Measurements from ENCODE around the gene UGT2B17.
"Not testable (repeated sequence)": the region's sequence is repeated elsewhere in the genome, so short reads cannot be mapped to it uniquely, and the experiment has no call there.

The UGT2B17 gene

DNA sequence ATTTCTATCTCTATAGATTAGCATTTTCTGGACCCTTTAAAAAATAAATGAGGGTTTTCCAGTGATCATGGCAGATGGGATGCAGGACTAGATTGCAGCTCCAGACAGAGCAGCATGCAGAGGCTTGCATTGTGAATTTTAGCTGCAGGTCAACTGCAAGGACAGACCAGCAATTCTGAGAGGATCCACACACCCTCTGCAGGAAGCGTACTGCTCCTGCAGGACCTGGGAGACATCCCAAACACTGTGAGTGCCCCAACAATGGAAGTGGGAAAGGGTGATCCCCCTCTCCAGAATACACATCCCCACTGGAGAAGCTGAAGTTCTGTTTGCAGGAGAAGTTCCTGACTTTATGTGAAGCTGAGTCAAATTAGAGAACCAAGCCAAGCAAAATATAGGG, 7.1 kb downstream of the UGT2B17 start:
- not testable (repeated sequence) for DNase-seq (ENCODE audit: low read depth in 2 of 2)

DNA sequence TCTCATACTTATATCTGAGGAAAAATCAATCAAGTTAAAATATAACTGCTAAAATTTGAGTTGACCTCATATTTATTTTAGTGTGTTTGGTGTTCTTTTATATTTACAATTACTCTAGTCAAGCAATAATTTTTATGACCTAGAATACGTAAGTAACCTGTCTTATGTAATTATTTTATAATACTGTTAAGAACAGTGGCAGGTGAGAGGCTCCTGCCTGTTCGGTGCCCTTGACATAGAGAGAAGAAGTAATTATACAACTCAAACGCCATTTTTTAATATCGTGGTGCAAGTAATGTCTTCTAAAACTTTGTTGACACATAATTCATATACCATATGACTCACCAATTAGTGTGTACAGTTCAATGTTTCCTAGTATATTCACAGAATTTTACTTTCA, 7.6 kb downstream of the UGT2B17 start:
- not testable (repeated sequence) for DNase-seq (ENCODE audit: low read depth in 2 of 2)

DNA sequence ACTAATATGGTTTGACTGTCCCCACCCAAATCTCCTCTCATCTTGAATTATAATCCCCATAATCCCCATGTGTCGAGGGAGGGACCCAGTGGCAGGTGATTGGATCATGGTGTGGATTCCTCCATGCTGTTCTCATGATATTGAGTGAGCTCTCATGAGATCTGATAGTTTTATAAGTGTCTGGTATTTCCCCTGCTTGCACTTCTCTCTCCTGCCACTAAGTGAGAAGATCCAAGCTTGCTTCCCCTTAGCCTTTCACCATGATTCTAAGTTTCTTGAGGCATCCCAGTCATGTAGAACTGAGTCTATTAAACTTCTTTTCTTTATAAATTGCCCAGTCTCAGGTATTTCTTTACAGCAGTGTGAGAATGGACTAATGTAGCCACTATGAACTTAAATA, 9.8 kb downstream of the UGT2B17 start:
- DNase-seq (ENCODE audit: low read depth in 2 of 2), result not testable (repeated sequence)

DNA sequence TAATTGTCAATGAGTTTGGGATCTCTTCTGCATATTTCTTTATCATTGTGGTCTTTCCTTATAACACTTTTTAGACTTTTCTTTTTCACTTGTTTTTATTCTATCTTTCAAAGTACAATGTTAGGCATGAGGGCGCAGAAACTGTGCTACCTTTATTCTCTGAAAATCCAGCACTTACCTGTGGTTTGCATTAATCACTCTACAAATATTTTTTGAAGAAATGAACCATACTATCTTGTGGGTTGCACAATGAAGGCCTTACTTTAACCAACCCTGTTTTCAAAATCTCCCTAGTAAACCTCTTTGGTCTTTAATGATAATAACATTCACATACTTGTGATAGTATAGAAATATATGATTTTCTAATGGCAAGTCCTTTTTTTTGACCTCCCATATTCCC, 11.0 kb downstream of the UGT2B17 start:
- DNase-seq (ENCODE audit: low read depth in 2 of 2), result not testable (repeated sequence)

DNA sequence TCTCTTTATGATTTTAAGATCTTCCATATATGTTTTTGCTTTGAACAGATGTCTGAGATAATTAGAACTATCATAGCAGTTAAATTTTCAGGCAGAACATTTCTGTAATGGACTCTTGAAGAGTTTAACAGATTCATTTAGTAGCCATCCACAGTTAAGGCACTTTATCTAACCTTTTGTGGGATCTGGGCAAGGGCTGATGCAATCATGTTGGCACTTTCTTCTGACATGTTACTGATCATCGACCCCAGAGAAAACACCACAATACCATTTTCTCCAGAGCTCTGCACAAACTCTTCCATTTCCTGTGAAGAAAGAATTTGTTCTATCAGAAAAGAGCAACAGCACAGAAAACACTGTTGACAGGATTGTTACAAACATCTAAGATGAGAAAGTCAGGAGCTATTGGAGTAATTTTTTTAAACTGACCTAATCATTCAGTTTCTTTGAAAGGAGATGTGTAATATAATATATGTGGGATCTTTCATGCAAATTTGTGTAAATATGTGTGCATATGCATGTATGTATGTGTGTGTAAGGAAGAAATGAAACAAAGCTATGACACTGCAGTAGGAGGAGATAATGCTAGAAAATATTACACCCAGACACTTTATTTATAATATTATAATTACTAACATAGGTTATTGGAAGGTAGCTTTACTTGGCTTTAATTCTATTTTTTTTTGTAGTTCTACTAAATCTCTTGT, 15.6 kb downstream of the UGT2B17 start:
- DNase-seq (ENCODE audit: low read depth in 2 of 2), result not testable (repeated sequence)

DNA sequence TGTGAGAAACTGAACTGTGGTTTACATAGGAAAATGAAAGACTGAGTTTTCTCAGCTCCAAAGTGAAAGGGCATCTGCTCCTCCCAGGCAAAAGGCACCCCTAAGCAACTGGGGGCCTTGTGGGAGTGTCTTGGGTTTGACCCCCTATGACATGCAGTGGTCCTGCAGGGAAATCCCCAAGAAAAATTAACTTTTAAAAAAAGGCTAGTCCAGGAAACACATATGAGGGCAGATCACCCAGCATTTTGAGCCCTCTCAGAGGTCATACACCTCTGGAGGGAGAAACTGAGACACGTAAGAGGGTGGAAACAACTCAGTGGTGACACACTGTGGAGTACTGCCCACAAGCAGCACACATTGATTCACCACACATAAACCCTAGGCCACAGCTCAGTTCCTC, 22.3 kb downstream of the UGT2B17 start:
- not testable (repeated sequence) for DNase-seq (ENCODE audit: low read depth in 2 of 2)

DNA sequence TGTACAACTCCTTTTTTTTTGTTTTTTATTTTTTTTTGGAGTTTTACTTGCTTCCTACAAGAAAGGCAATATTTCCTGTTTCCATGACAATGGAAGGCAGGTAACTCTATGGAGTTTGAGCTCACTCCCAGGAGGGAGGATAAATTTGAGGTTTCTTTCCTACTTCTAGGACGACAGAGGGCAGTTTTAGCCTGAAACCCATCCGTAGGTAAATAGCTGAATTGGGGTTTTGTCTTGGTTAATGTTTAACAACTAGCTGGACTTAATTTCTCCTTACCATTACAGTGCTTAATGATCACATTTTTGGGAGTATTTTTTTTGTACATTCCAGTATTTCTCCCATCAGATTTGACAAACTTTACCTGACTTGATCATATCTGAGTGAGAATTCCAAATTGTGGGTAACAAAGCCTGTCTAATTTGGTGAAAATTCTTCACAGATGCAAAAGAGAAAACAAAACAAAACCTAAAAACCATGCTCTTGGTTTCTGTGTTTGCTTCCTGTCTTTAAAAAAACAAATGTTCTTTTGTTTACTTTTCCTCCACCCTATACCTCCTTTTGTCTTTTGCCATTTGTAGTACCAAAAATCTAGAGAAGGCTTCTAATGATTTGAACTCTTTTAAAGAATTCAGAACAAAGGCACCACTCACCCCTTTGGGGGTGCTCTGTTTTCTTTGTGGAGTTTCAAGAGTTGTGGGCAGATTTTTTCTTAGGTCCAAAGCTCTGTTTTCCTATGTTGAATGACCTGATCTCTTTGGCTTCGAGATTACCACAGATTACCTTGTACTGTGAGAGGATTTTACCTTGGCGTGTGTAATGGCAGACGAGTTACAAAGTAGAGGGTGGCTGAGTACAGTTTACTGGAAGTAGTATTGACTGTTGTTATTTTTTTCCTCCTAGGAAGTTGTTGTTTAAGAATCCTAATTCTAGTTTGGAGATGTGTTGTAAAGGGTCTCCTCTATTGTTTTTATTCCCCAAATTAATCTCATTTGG, 23.0 kb downstream of the UGT2B17 start:
- DNase-seq (ENCODE audit: low read depth in 2 of 2), result not testable (repeated sequence)

DNA sequence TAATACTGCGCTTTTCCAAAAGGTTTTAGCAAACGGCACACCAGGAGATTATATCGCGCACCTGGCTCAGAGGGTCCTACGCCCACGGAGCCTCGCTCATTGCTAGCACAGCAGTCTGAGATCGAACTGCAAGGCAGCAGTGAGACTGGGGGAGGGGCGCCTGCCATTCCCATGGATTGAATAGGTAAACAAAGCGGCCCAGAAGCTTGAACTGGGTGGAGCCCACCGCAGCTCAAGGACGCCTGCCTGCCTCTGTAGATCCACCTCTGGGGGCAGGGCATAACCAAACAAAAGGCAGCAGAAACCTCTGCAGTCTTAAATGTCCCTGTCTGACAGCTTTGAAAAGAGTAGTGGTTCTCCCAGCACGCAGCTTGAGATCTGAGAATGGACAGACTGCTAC, 33.4 kb downstream of the UGT2B17 start:
- not testable (repeated sequence) for DNase-seq (ENCODE audit: low read depth in 2 of 2)

DNA sequence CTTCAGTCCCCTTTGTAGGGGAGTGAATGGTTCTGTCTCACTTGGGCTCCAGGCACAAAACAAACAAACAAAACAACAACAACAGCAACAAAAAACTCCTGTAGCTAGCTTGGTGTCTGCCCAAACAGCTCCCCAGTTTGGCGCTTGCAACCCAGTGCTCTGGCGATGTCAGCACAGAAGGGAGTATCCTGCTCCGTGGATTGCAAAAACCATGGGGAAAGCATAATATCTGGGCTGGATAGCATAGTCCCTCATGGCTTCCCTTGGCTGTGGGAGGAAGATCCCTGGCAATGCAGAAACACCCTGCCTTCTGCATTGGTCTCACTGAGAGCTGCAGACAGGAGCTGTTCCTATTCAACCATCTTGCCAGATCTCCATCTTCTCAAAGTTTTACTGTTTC, 39.7 kb downstream of the UGT2B17 start:
- no peak for DNase-seq (ENCODE audit: low read depth in 2 of 2)

DNA sequence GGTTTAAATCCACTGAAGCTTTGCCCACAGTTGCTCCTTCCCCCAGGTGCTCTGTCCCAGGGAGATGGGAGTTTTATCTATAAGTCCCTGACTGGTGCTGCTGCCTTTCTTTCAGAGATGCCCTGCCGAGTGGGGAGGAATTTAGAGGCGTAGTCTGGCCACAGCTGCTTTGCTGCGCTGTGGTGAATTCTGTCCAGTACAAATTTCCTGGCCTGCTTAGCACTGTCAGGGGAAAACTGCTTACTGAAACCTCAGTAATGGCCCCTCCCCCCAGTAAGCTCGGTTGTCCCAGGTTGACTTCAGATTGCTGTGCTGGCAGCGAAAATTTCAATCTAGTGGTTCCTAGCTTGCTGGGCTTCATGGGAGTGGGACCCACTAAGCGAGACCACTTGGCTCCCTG, 40.1 kb downstream of the UGT2B17 start:
- DNase-seq (ENCODE audit: low read depth in 2 of 2), result no peak

DNA sequence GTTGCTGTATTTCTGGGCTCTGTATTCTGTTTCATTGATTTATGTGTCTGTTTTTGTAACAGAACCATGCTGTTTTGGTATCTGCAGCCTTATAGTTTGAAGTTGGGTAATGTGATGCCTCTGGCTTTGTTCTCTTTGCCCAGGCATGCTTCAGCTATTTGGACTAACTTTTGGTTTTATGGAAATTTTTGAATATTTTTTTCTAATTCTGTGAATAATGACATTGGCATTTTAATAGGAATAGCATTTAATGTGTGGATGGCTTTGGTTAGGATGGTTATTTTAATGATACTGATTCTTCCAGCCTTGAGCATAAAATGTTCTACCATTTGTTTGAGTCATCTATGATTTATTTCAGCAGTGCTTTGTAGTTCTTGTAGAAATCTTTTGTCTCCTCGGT, 53.9 kb downstream of the UGT2B17 start:
- not testable (repeated sequence) for DNase-seq (ENCODE audit: low read depth in 2 of 2)

DNA sequence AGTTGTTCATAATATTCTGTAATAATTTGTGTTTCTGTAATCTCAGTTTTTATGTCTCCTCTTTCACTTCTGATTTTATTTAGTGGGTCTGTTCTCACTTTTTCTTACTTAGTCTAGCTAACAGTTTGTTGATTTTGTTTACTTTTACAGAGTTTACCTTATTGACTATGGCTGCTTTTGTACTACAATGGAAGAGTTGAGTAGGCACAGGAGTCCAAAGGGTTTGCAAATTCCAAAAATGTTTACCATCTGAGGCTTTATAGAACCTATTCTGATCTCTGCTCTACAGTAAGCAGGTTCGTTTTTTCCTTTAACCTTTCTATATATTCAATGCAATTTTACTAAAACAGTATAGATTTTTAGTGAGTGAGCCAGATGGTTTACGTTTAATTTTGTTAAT, 55.1 kb downstream of the UGT2B17 start:
- DNase-seq (ENCODE audit: low read depth in 2 of 2), result no peak

DNA sequence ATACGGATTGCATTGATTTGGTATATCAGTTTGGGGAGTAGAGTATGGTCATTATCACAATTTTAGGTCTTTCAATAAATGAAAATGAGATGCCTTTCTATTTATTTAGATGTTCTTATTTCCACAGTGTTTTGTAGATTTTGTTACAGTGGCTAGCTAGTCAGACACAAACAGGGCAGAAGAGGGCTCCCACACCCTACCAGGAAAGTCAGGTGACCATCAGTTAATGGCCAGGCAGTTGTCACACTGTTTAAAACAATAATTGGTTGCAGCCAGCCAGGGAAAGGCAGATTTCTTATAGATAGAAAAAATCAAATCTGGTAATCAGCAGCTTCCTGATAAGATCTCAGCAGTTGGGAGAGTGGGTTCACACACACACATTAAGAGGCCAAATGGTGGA, 57.2 kb downstream of the UGT2B17 start:
- DNase-seq (ENCODE audit: low read depth in 2 of 2), result no peak

DNA sequence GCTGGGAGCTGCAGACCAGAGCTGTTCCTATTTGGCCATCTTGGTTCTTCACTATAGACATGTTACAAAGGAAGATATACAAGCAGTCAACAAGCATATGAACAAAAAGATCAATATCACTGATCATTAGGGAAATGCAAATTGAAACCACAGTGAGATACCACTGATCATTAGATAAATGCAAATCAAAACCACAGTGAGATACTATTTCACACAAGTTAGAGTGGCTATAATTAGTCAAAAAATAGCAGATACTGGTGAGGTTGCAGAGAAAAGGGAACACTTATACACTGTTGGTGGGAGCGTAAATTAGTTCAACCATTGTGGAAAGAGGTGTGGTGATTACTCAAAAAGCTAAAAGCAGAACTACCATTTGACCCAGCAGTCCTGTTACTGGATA, 70.7 kb downstream of the UGT2B17 start:
- not testable (repeated sequence) for DNase-seq (ENCODE audit: low read depth in 2 of 2)

DNA sequence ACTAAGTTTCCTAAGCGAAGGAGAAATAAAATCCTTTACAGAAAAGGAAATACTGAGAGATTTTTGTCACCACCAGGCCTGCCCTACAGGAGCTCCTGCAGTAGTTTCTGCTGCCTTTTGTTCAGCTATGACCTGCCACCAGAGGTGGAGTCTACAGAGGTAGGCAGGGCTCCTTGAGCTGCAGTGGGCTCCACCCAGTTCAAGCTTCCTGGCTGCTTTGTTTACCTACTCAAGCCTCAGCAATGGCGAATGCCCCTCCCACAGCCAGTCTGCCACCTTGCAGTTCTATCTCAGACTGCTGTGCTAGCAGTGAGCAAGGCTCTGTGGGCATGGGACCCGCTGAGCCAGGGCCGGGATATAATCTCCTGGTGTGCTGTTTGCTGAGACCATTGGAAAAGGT, 71.3 kb downstream of the UGT2B17 start:
- not testable (repeated sequence) for DNase-seq (ENCODE audit: low read depth in 2 of 2)

DNA sequence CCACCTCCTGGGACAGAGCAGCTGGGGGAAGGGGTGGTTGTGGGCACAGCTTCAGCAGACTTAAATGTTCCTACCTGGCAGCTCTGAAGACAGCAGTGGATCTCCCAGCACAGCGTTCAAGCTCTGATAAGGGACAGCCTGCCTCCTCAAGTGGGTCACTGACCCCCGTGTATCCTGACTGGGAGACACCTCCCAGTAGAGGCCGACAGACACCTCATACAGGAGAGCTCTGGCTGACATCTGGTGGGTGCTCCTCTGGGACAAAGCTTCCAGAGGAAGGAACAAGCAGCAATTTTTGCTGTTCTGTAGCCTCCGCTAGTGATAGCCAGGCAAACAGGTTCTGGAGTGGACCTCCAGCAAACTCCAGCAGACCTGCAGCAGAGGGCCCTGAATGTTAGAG, 72.7 kb downstream of the UGT2B17 start:
- DNase-seq (ENCODE audit: low read depth in 2 of 2), result not testable (repeated sequence)

DNA sequence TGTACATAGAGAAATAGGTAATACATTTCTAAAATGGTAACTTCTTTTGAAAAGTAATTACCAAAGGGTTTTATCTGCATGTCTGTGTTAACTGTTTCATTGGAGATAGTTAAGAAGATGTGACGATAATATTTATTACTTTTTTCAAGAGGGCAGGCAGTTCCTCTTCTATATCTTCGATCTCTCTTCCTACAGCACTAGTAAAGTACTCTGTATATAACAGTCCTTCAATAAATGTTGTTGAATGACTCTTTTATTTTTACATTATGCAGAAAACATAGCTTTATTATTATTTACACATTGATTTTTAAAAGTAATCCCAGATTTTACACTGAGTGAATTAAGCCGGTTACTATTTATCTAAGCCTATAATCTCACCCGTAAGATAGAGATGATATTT, 77.1 kb downstream of the UGT2B17 start:
- no peak for DNase-seq (ENCODE audit: low read depth in 2 of 2)

DNA sequence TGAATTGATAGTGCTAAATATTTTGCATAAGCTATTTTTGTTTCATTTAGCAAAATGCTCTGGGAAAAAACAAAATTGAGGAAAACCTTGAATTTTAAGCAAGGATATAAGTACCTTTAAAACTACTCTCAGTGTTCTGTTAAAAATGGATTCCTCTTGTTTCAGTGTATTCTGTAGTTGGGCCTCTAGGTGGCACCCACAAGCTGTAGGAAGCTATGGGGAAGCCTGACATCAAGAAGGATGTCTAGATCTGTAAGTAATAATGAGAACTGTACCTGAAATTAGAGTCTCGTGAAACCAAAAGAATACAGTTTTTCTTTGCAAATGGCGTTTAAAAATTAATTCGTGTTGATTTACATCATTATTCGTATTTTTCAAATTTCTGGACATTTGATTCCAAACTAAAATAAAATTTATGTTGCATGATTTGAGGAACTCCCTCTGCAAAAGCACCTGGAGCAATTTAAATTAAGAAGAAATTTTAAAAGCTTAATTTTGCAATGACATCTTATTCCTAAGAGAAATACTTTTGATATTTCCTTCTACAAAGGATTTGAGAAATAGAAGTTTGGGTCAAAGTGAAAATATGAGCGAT, 77.6 kb downstream of the UGT2B17 start:
- DNase-seq (ENCODE audit: low read depth in 2 of 2), result peak in 1 of 2 donors; percentile 14

DNA sequence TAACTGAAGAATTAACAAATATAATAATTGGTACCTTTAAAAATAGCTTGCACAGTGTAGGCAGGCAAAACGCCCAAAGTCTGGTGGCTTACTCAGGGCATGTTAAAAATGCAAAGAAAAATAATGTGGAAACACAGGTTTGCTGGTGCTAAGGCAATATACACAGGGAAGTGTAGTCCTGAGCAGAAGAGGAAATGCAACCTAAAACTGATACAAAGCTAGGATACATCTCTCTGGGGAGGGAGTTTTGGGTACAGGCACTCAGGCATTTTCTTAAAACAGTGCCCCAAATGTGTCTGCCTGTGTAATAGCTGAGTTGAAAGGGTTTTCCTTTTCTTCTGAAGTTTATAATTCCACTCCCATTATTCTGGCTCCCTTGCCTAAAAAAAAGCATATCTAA, 81.4 kb downstream of the UGT2B17 start:
- no peak for DNase-seq (ENCODE audit: low read depth in 2 of 2)

DNA sequence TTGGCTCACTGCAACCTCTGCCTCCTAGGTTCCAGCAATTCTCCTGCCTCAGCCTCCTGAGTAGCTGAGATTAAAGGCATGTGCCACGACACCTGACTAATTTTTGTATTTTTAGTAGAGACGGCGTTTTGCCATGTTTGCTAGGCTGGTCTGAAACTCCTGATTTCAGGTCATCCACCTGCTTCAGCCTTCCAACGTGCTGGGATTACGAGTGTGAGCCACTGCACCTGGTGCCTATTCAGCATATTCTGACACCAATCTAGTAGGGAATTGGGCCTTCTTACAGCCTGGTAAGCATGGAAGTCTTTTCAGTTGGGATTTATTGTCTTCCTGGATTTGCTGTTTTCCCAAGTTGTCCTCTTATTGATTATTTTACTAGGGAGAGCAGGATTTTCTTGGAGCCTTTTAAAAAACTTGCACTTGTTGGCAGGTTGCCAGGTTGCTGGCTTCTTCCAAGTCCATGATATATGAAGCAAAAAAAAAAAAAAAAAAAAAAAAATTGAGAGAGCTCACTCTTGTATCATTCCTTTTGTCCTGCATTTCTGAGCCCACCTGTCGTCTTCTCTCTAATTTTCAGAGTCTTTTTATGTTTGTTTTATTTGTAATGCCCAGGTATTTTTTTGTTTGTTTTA, 85.2 kb downstream of the UGT2B17 start:
- no peak for DNase-seq (ENCODE audit: low read depth in 2 of 2)

DNA sequence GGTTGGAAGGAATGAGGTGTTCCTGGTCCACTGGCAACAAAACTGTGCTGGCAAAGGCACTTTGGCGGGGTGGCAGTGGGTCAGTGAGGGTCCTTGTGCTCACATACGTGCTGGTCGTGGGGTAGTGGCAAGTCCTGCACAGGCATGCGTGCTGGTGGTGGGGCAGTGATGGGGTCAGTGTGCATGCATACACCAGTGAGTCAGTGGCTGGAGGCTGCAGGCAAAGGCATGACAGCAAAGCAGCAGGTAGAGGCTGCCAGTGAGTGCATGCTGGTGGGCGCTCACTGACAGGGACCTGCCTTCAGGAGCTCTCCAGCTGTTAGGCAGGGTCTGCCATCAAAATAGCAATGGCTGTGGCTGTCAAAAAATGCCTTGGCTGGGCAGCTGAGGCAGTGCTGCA, 86.8 kb downstream of the UGT2B17 start:
- DNase-seq (ENCODE audit: low read depth in 2 of 2), result no peak

Measured in stimulated activated CD8-positive, alpha-beta memory T cell treated with anti-CD3 and anti-CD28 coated beads, Interleukin-2, amount 100 ng/mL, for 1 hour (primary cell).